GM18508 (cell line): ENCODE data around the gene DEAF1.

Source experiments
- ATAC-seq: cut with Tn5 transposase; IDR thresholded peaks from one replicate; pipeline ENCODE4 v1.9.1; 2021; ENCODE audit warnings: moderate number of reproducible peaks; ENCODE audit not compliant: insufficient read depth, unreplicated experiment

DEAF1 gene

DNA sequence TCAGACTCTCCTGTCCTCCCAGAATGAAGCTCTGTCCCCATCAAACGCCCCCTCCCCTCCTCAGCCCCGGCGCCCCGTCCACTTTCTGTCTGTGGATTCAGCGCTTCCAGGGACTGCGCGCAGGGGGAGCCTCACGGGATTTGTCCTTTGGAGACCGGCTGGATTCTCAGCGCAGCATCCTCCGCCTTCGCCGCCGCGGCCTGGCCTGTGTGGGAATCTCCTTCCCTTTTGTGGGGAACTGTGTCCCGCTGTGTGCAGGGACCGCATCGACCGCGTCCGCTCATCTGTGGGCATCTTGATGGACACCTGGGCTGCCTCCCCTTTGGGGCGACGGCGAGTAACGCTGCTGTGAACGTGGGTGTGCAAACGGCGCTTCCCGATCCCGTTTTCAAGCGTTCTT lies 67.0 kb downstream of the DEAF1 start:
- ATAC-seq = no peak

GRCh38 chr11:627308-627576 lies 67.8 kb downstream of the DEAF1 start:
- no peak for ATAC-seq

GRCh38 chr11:626475-627307 lies 68.3 kb downstream of the DEAF1 start, which contains the start of gene SCT:
TSS of gene SCT (minus strand) at chr11:627181. CDS start at chr11:627143, 38 bp downstream.
- ATAC-seq = no peak

- no peak for ATAC-seq
Measured at GRCh38 chr11:625636-626268, 69.3 kb downstream of the DEAF1 start.

- ATAC-seq = no peak
Measured at GRCh38 chr11:624705-625635, 70.1 kb downstream of the DEAF1 start, which contains the start of gene CDHR5. TSS of gene CDHR5 (minus strand) at chr11:624955. CDS start at chr11:624902, 53 bp downstream.

- no peak for ATAC-seq
Measured at GRCh38 chr11:623999-624704, 70.9 kb downstream of the DEAF1 start.

- no peak for ATAC-seq
Measured at GRCh38 chr11:623349-623869, 71.6 kb downstream of the DEAF1 start.

GRCh38 chr11:621838-622237 lies 73.2 kb downstream of the DEAF1 start:
- no peak for ATAC-seq

- no peak for ATAC-seq
Measured at GRCh38 chr11:620935-621814, 73.8 kb downstream of the DEAF1 start.

GRCh38 chr11:620201-620600 lies 74.8 kb downstream of the DEAF1 start:
- no peak for ATAC-seq

DNA sequence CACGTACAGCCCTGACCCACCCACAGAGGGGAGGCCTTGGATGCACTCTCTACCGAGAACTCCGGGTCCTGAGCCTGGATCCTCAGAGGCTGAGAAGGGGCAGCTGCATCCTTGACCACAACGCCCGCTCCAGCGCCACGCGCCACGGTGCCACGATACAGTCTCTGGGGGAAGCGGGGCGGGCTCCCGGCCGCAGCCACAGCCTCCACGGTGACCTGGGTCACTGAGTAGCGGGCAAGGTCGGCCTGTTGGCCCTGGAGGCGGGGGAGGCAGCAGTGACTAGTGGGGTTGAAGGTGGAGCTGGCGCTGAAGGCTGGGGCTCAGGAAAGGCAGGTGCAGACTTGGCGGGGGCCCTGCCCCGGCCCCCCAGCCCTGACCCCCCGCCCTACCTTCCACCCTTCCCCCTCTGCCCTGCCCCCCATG lies 75.4 kb downstream of the DEAF1 start:
- no peak for ATAC-seq

DNA sequence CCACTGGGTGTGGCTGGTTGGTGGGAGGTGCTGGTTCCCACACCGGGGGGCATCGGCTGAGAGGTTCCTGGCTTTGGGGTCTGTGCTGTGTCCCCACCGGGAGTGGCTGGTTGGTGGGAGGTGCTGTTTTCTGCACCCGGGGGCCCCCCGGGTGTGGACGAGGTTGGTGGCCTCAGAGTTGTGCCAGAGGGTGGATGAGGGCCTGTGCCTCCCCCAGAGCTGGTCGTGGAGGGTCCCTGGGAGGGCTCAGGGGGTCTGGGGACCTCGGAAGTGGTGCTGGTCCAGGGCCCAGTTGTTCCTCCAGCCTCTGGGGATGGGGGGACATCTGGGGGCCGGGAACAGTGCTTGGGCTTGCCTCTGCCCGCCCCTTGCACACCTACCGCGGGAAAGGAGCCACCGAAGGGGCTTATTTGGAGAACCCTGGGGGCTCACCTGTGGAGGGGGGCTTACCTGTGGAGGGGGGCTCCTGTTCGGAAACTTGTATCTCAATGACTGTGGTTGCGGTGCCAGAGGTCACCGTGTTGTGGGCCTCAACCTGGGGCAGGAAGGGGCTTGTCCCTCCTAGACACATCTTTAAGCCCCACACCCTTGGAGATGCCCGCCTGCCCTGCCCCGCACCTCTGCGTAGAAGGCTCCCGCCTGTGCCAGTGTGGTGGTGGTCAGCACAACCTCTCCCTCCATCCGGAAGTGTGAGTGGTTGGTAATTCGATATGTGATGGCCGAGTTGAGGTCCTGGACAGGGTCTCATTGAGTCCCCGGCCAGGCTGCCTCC lies 76.0 kb downstream of the DEAF1 start:
- ATAC-seq = no peak

DNA sequence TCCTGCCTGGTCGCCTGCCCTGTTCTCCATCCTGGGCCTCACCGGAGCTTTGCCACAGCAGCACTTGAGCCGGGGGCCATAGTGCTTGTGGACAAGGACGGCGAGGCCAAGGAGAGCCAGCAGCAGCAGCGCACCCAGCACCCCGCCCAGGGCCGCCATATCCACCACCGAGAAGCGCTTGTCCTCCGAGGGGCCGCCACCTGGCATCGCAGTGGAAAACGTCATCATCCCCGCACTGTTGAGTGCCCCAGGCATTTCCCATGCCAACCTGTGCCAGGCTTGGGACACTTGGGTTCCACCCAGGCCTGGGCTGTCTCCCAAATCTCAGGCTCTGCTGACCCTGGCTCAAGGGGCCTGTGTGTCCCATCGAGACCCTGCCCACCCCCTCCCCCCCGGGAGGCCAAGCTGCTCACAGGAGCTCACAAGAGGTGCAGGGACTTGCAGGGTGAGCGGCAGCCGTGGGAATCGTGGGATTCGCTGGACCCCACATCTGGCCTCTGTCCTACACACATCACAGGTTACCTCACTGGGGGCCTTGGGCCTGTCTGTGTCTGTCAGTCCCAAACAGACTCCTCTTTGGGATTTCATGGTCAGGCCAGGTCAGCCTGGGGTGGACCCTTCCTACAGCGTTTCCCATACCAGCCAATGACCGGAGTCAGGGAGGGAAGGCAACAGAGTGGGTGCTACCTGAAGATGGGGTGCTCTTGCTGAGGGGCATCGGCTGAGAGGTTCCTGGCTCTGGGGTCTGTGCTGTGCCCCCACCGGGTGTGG lies 76.9 kb downstream of the DEAF1 start:
- ATAC-seq = no peak

DNA sequence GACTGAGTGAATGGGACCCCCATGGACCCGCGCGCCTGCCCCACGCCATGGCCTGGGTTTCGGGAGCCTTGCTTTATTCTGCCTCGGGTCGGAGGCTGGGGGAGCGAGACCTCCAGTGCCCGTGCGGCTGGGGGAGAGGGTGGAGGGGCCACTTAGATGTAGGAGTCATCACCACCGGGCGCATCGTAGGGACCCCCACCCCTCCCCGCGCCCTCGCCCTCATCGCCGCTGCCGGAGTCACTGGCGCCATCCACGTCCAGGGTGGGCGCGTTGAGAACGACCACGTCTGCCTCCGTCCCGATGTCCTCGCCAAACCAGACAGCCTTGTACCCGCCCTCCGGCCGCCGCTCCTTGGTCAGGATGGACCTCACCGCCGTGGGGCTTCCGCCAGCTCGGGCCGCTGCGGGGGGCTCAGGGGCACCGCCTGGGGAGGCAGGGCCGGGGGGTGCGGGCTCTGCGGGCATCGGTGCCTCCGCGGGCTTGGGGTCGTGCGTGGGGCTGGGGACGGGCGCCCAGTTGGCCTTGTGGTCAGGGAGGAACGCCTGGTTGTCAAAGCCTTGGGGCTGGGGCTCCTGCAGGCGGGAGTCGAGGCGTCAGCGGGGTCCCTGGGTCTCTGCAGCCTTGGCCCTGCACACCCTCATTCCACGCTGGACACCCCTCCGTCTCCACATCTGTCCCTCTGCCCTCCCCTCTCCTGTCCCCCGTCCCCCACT lies 77.7 kb downstream of the DEAF1 start:
- ATAC-seq = no peak

DNA sequence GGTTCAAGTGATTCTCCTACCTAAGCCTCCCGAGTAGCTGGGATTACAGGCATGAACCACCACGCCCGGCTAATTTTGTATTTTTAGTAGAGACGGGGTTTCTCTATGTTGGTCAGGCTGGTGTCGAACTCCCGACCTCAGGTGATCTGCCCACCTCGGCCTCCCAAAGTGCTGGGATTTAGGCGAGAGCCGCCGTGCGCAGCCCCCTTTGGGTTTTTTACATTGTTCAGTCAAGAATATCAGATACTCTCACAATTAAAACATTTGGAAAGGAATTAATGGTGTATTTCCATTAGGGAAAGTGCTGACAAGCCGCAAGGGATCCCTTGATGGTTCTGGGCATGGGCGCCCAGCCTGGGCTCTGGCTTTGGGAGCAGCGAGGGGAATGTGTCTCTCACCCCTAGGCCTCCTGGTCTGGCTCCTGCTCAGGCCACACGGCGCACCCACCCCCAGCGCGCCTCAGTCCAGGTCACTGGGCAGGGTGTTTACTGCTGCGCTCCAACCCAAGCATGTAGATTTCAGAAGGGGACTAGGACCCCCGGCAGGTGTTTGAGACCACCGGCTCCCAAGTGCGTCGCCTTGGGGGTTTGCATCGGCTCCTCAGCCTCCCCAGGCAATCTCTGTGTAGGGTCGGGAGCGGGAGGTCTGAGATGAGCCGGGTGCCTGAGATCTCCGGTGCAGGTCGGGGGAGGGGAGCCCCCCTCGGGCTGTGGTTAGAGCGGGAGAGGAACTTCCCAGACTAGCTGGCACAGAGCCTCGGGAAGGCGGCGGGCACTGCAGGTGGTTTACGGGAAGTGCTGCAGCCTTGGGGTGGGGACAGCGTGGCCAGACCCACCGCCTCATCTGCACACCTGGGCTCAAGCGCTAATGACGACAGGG lies 78.5 kb downstream of the DEAF1 start:
- no peak for ATAC-seq
